Muscle of leg (tissue), 11 donors: Measurements from ENCODE around the gene RAD9B. TPM values are rescaled to one million over a fixed set of nuclear protein-coding genes. Genes with fewer than 3 reads are reported as not detected.
"Not testable (repeated sequence)": the region's sequence is repeated elsewhere in the genome, so short reads cannot be mapped to it uniquely, and the experiment has no call there.

Experiments used
- DNase-seq: peaks from one replicate; pipeline ENCODE4 v3.0.0; 2013
- H3K27ac ChIP-seq: one replicate; pipeline ENCODE4 v1.5.1; 2013; ENCODE audit warnings: mild to moderate bottlenecking, low read length, control low read depth
- H3K27me3 ChIP-seq: one replicate; pipeline ENCODE4 v1.6.1; 2013; ENCODE audit warnings: low read length; ENCODE audit not compliant: control insufficient read depth, insufficient read depth
- H3K36me3 ChIP-seq: one replicate; pipeline ENCODE4 v1.6.1; 2013; ENCODE audit warnings: low read length; ENCODE audit not compliant: control insufficient read depth, insufficient read depth
- H3K4me1 ChIP-seq: one replicate; pipeline ENCODE4 v1.6.1; 2013; ENCODE audit warnings: low read length; ENCODE audit not compliant: control insufficient read depth, insufficient read depth
- H3K4me3 ChIP-seq: one replicate; pipeline ENCODE4 v1.5.1; 2013; ENCODE audit warnings: low read length, control low read depth
- H3K9me3 ChIP-seq: replicated peaks from 2 replicates; pipeline ENCODE4 v1.6.1; 2013; ENCODE audit warnings: low read depth, low read length; ENCODE audit not compliant: control insufficient read depth
- WGBS: methylation state at CpG from one replicate; pipeline ENCODE4 v1.1.5; 2013; ENCODE audit warnings: missing lambda C conversion rate; ENCODE audit not compliant: insufficient coverage; 5-methylcytosine and 5-hydroxymethylcytosine counted together
- polyA plus RNA-seq, 8 donors: library from polyadenylated mRNA; unstranded; fragments of 120-200 nt; gene quantifications; one replicate each; pipeline versions ENCODE4 v1.2.1 to v1.2.3, GENCODE V29; 2013; ENCODE audit warnings: inconsistent platforms in 1 of 8, low replicate concordance in 1 of 8; ENCODE audit not compliant: insufficient read length in 8 of 8, insufficient read depth in 1 of 8
- total RNA-seq: library from RNA; stranded (reverse); fragments of 120-200 nt; gene quantifications from one replicate; pipeline ENCODE4 v1.2.4, GENCODE V29; 2013

Gene RAD9B
- total and polyA plus RNA-seq, 9 donors, result 1.8 to 3.5 (median 2.2) TPM

DNA sequence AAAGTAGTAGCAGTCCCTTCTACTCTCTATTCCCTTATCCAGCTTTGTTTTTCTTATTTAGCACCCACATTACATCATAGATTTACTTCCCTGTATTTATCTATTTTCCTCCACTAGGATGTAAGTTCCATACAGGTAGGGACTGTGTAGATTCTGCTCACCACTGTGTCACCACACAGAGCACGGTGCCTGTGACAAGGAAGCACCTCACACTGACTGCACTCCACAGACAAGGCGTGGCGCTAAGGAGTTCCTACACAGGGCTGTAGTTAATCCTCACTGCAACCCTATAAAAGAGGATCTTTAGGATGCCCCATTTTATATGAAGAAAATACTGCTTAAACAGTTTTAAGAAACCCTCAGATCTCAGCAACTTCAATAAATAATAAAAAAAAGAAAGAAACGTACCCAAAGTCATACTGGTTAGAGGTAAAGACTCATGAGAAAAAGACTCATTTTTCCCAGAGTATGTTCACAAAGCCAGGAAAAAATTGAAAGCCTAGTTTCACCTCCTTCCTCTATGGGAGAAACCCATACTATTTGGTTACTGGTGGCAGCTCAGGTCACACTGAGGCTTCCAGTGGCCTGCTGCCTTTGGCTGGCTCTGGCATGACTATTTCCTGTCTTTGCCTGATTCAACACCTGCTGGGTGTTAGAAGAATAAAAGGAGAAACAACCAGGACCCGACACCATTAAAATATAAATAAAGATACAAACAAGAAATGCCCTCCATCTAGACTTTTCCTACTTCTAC lies 36.9 kb downstream of the RAD9B start:
- peaks cover 12% of the 10 kb centered on the region for H3K4me1 ChIP-seq
- no CpG with 5 or more reads among the region's 5 CpGs for WGBS

DNA sequence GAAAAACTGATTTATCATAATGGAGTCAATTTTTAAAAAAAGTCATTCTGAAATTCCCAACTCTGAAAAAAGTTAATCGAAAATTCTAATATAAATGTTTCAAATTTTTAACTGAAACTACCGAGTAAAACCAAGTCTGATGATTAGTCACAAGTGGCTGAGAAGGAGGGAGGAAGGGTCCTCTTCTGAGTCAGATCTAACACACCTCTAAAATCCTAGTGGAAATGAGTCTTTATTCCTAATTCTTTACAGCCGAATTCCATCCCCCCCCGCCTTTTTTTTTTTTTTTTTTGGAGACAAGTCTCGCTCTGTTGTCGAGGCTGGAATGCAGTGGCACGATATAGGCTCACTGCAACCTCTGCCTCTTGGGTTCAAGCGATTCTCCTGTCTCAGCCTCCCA lies 37.9 kb downstream of the RAD9B start:
- H3K9me3 ChIP-seq, result no peaks in the 10 kb centered on the region
- no peak for DNase-seq
- H3K27me3 ChIP-seq, result no peaks in the 10 kb centered on the region
- no peak overlapping the region for H3K4me3 ChIP-seq
- H3K36me3 ChIP-seq, result peaks cover 26% of the 10 kb centered on the region
- H3K4me1 ChIP-seq, result peaks cover 12% of the 10 kb centered on the region
- WGBS, result 91% methylated on average over 6 of the region's 8 CpGs
- no peak overlapping the region for H3K27ac ChIP-seq

More for the DNA sequence above, 36.9 kb downstream of the RAD9B start:
- Histone ChIP-seq H3K36me3 (peaks cover 26% of the 10 kb centered on the region), H3K9me3 (no peaks in the 10 kb centered on the region), H3K4me3 (no peak overlapping the region), H3K27me3 (no peaks in the 10 kb centered on the region), H3K27ac (no peak overlapping the region)
- no peak for DNase-seq

- H3K27ac ChIP-seq, result no peak overlapping the region
- H3K27me3 ChIP-seq, result no peaks in the 10 kb centered on the region
- H3K36me3 ChIP-seq, result peaks cover 11% of the 10 kb centered on the region
- no peak overlapping the region for H3K4me3 ChIP-seq
- H3K4me1 ChIP-seq, result peaks cover 7% of the 10 kb centered on the region
- no peaks in the 10 kb centered on the region for H3K9me3 ChIP-seq
- DNase-seq, result peak; percentile 86
- WGBS, result 48% methylated on average over 3 of the region's 7 CpGs
Measured at GRCh38 chr12:110543252-110543959, 41.3 kb downstream of the RAD9B start.

- Histone ChIP-seq H3K36me3 (peaks cover 9% of the 10 kb centered on the region), H3K4me3 (no peak overlapping the region), H3K27me3 (no peaks in the 10 kb centered on the region), H3K27ac (no peak overlapping the region), H3K9me3 (no peaks in the 10 kb centered on the region), H3K4me1 (peaks cover 7% of the 10 kb centered on the region)
- no peak for DNase-seq
- WGBS, result no CpG with 5 or more reads among the region's 4 CpGs
Measured at GRCh38 chr12:110543965-110544364, 41.8 kb downstream of the RAD9B start.

- H3K4me3 ChIP-seq, H3K27ac ChIP-seq, H3K4me1 ChIP-seq, H3K36me3 ChIP-seq, H3K27me3 ChIP-seq, H3K9me3 ChIP-seq, DNase-seq: not testable (repeated sequence)
- WGBS, result no CpG with 5 or more reads among the region's 4 CpGs
Measured at GRCh38 chr12:110545259-110545658, 43.1 kb downstream of the RAD9B start.

DNA sequence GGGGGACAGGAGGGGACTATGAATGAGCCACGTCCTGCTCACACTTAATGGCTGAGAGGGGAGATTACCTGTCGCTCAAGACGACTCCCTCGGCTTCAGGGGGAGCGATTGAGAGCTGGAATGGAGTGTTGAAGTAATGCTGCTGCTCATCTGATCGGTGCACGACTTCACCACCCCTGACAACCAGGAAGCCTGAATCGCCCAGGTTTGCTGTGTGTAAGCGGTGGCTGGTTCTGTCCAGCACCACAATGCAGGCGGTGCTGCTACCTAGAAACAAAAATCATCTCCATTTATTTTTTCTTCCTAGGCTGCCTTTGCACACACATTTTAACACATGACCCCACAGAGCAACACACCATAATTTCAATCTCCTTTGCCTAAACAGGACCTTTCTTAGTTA lies 43.7 kb downstream of the RAD9B start:
- Histone ChIP-seq H3K36me3 (peaks cover 9% of the 10 kb centered on the region), H3K27ac (no peak overlapping the region), H3K9me3 (no peaks in the 10 kb centered on the region), H3K4me1 (peaks cover 7% of the 10 kb centered on the region), H3K4me3 (no peak overlapping the region), H3K27me3 (no peaks in the 10 kb centered on the region)
- WGBS, result 88% methylated on average over 5 of the region's 10 CpGs
- DNase-seq, result no peak

- no peaks in the 10 kb centered on the region for H3K27me3 ChIP-seq
- no peak overlapping the region for H3K4me3 ChIP-seq
- H3K27ac ChIP-seq, result no peak overlapping the region
- DNase-seq, result peak; percentile 9
- H3K9me3 ChIP-seq, result no peaks in the 10 kb centered on the region
- WGBS, result 69% methylated on average over 2 of the region's 3 CpGs
- H3K4me1 ChIP-seq, result peaks cover 7% of the 10 kb centered on the region
- peaks cover 9% of the 10 kb centered on the region for H3K36me3 ChIP-seq
Measured at GRCh38 chr12:110546339-110546738, 44.2 kb downstream of the RAD9B start.

GRCh38 chr12:110547090-110547489 lies 45.0 kb downstream of the RAD9B start:
- WGBS, result 83% methylated on average over 1 of the region's 2 CpGs
- H3K27ac ChIP-seq, result no peak overlapping the region
- no peak for DNase-seq
- no peaks in the 10 kb centered on the region for H3K9me3 ChIP-seq
- H3K4me3 ChIP-seq, result no peak overlapping the region
- no peaks in the 10 kb centered on the region for H3K27me3 ChIP-seq
- H3K36me3 ChIP-seq, result peaks cover 7% of the 10 kb centered on the region
- peaks cover 7% of the 10 kb centered on the region for H3K4me1 ChIP-seq

- Histone ChIP-seq H3K36me3 (peaks cover 6% of the 10 kb centered on the region), H3K27ac (no peak overlapping the region), H3K4me1 (peaks cover 2% of the 10 kb centered on the region), H3K4me3 (no peak overlapping the region), H3K27me3 (no peaks in the 10 kb centered on the region), H3K9me3 (no peaks in the 10 kb centered on the region)
- no peak for DNase-seq
- WGBS, result 97% methylated on average over 5 of the region's 7 CpGs
Measured at GRCh38 chr12:110548678-110549077, 46.5 kb downstream of the RAD9B start.

DNA sequence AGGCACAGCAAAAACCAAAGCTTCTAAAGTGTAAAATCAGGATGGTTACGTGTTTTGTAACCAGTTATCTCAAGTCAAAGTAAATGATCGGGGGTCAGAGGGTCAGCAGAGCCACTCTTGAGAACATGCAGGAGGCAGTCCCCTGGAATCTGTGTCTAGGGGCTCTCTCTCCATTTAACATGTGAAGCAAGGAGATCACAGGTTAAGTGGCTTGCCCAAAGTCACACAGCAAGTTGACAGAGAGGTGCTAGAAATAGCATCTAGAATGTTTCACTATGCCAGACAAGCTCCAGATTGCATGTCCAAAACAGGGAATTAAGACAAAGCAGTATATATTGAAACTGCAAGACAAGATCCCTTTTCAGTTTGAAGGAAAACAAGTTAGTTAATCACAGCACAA lies 47.6 kb downstream of the RAD9B start:
- H3K4me1 ChIP-seq, result no peaks in the 10 kb centered on the region
- no peak for DNase-seq
- H3K4me3 ChIP-seq, result no peak overlapping the region
- no peak overlapping the region for H3K27ac ChIP-seq
- H3K9me3 ChIP-seq, result no peaks in the 10 kb centered on the region
- H3K36me3 ChIP-seq, result peaks cover 6% of the 10 kb centered on the region
- WGBS, result 82% methylated on average over 2 of the region's 2 CpGs
- no peaks in the 10 kb centered on the region for H3K27me3 ChIP-seq
